ENCODE measurements around the gene TRPV3. TPM values are rescaled to one million over a fixed set of nuclear protein-coding genes. Genes with fewer than 3 reads are reported as not detected.
"Not testable (repeated sequence)": the region's sequence is repeated elsewhere in the genome, so short reads cannot be mapped to it uniquely, and the experiment has no call there.

TRPV3 gene
- polyA plus RNA-seq (ENCODE audit: insufficient read length in 12 of 12) = 1 to 10 TPM in 9 of 12 donors, under 1 TPM in 2, not detected in 1; 0.92 to 5.7 (median 1.6) TPM
- long read RNA-seq, donor 1 = 0 reads
- long read RNA-seq, donor 2 = 0 reads
- long read RNA-seq, donor 3 = 0 reads
- long read RNA-seq, donor 4 = 0 reads
- long read RNA-seq, donor 5 = 0 reads
- long read RNA-seq, donor 6 = 0 reads
- long read RNA-seq, donor 7 = 0 reads
- long read RNA-seq, donor 8 = 0 reads
- long read RNA-seq, donor 9 = 0 reads
- long read RNA-seq, donor 10 = 0 reads
- long read RNA-seq, donor 11 = 0 reads

DNA sequence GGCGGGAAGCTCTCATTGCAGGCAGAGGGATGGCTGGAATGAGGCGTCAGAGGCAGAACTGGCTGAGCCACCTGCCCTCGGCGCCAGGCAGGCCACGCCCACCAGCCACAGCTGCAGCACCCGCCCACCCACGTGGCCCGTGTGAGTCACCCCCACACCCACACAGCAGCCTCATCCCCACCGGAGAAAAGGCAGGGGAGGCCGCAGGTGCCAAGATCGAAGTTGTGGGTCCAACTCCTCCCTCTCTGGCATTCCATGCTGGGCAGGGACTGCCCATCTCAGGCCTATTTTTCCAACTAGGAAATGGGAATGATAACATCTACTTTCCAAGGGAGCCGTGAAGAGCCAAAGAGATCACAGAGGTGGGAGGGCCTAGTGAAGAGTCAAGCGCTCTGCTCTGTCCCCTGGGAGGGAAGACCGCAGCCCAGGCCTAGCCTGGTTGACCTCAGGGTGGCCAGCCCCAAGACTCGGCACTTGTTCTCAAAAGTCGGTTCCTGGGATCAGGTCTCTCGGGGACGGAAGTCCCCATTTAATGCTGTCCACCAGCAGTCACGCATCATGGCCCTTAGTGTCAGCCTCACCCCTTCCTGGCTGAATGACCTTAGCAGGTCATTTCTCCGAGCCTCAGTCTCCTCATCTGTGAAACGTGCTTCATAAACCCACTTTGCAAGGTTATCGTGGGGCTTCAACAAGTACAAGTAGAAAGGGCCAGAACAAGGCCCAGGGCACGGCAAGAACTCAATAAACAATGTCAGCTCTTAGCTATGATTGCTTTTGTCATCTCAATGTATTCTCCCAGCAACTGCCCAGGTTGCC lies at the start of gene TRPV3:
TRPV3 (minus strand) TSS at position 45 of the 816 bp plus-strand sequence. CDS start 2,962 bp downstream, outside the sequence.
- DNase-seq = no peak

- no peak for DNase-seq
Observed at GRCh38 chr17:3603870-3604259, 46.3 kb upstream of the TRPV3 start.

GRCh38 chr17:3603119-3603869 lies 45.7 kb upstream of the TRPV3 start:
- no peak for DNase-seq

GRCh38 chr17:3602499-3602898 lies 44.9 kb upstream of the TRPV3 start:
- no peak for DNase-seq

DNA sequence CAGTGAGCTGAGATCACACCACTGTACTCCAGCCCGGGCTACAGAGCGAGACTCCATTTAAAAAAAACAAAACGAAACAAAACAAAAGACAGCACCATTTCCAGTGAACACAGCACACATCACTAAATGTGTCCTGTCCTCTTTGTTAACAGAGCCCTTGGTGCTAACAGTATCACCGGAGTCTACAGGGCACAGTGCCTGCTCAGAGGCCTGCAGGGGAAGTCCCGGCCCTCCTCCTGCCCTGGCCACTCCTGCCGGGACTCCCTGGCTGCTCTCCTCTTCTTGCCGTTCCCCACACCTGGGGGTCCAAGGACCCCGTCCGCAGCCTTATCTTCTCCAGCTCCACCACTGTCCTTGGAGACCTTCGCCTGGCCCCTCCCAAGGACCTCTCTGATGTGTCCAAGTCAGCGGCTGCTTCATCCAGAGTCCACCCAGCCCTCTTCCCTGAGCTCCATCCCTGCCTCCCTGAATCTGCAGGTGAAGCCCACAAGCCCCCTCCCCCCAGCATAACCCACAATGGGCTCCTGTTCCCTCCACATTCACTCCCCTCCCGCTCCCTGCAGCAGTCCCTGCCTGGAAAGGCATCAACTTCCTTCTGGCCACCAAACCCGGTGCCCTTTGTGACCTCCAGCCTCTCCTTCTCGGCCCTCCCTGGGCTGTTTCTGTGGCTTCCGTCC lies 43.1 kb upstream of the TRPV3 start:
- no peak for DNase-seq

- DNase-seq = no peak
Observed at GRCh38 chr17:3598078-3598477, 40.5 kb upstream of the TRPV3 start.

- no peak for DNase-seq
Observed at GRCh38 chr17:3596804-3597464, 39.3 kb upstream of the TRPV3 start.

GRCh38 chr17:3594976-3595375 lies 37.4 kb upstream of the TRPV3 start:
- DNase-seq = no peak

- peak; percentile 22 for DNase-seq
Observed at GRCh38 chr17:3594051-3594800, 36.6 kb upstream of the TRPV3 start.

- no peak for DNase-seq
Observed at GRCh38 chr17:3593384-3593783, 35.8 kb upstream of the TRPV3 start.

DNA sequence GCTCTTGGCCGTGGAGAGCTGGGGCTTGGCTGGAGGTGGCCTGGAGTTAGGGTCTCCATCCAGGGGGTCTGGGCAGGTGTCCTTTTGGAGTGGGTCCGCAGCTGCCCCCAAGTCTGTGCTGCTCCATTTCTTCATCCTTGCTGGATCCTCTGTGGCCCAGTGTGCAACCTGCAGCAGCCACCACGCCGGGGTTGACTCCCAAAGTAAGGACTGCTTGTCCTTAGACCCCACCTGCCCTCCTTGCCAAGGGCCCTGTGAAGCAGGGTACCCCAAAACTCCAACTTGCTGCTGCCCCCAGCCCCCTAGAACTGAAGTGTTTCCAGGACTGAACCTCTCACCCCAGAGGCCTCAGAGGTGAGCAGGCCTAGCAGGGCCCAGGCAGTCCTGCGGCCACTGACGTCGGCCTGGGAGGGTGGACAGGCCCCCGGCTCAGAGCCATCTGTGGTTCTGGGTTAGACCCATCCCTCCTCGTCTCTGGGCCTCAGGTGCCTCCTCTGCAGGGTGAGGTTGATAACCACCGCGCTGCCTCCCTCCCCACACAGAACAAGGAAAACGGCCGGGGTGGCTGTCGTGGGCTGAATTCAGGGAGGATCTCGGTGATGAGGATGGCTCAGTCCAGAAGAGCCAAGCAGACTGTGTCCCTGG lies 34.7 kb upstream of the TRPV3 start:
- DNase-seq = no peak

GRCh38 chr17:3590768-3591167 lies 33.2 kb upstream of the TRPV3 start:
- no peak for DNase-seq

GRCh38 chr17:3590231-3590630 lies 32.6 kb upstream of the TRPV3 start:
- DNase-seq = no peak

GRCh38 chr17:3589784-3590183 lies 32.2 kb upstream of the TRPV3 start:
- DNase-seq = no peak

- DNase-seq = no peak
Observed at GRCh38 chr17:3585826-3586225, 28.2 kb upstream of the TRPV3 start.

- DNase-seq = no peak
Observed at GRCh38 chr17:3583456-3583855, 25.8 kb upstream of the TRPV3 start.

GRCh38 chr17:3582915-3583314 lies 25.3 kb upstream of the TRPV3 start:
- DNase-seq = no peak

GRCh38 chr17:3578667-3579066 lies 21.1 kb upstream of the TRPV3 start:
- not testable (repeated sequence) for DNase-seq

- no peak for DNase-seq
Observed at GRCh38 chr17:3576970-3577369, 19.4 kb upstream of the TRPV3 start.

DNA sequence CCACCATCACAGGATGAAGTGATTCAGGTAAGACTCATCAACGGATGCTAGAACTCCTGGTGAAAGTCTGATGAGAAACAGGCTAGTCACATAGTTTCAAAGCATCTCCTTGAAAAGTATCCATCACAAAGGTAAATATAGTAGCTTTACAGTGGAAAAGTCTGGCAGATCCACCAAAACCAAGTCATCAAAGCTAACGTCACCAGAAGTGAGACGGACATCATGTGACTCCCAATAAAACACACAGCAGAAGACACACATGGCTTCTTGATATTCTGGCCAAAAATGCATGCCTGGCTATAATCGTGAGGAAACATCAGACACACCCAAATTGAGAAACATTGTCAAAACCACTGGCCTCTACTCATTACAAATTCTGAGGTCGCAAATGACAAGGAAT lies 17.9 kb upstream of the TRPV3 start:
- DNase-seq = no peak

All from muscle of arm (tissue), 14 donors.